ENCODE results near the gene MRPL14. TPM values are rescaled to one million over a fixed set of nuclear protein-coding genes. Genes with fewer than 3 reads are reported as not detected.

Gene MRPL14
- total RNA-seq, 2 experiments from 2014 or later: 51.3 to 87.2 TPM

GRCh38 chr6:44071670-44072451, 55.4 kb downstream of the MRPL14 start:
- intact Hi-C loops (cut with micrococcal nuclease; ENCODE audit: unreplicated experiment): loop anchor here (5.0 to 10.0 kb wide), 3 partner anchors 70 to 557 kb away; partner anchors contain the start of genes LRRC73, MAD2L1BP, POLR1C and YIPF3

GRCh38 chr6:44068607-44069296, 58.5 kb downstream of the MRPL14 start:
- no peak overlapping the region for H3K4me3 ChIP-seq (ENCODE audit: low read depth, low read length, poor library complexity, severe bottlenecking)
- no TSS peak for BruUV-seq (replicated peaks)
- TF ChIP-seq EZH2phosphoT487 (IDR thresholded peaks at IDR 0.05; ENCODE audit: borderline replicate concordance, low read depth, low read length): no peak
- no peak for TF ChIP-seq CTCF (conservative IDR thresholded peaks at IDR 0.05; ENCODE audit: low read length)
- intact Hi-C loops (cut with micrococcal nuclease; ENCODE audit: unreplicated experiment): no loop called here
- H3K9me3 ChIP-seq (ENCODE audit: low read length): no peaks in the 10 kb centered on the region
- CTCF ChIA-PET (ENCODE audit: unreplicated experiment): interaction anchor here (0.6 kb wide), 1 partner anchor 200 kb away, joined by 3 read pairs; no protein-coding TSS in a partner anchor
- no peak overlapping the region for H3K4me2 ChIP-seq (ENCODE audit: low read length)
- no peaks in the 10 kb centered on the region for H3K79me2 ChIP-seq (ENCODE audit: insufficient read depth, low read depth, low read length)
- no peak overlapping the region for H3K27ac ChIP-seq (ENCODE audit: low read depth, low read length, poor library complexity, severe bottlenecking)
- H3K9me2 ChIP-seq (ENCODE audit: insufficient read depth, low read length): no peaks in the 10 kb centered on the region
- H3K4me1 ChIP-seq (ENCODE audit: insufficient read depth, low read length, poor library complexity, severe bottlenecking): peaks cover 8% of the 10 kb centered on the region
- DNase-seq (ENCODE audit: low spot score): no peak
- H3K36me3 ChIP-seq (ENCODE audit: insufficient read depth, low read length): no peaks in the 10 kb centered on the region
- H2AFZ ChIP-seq (ENCODE audit: low read length): no peak overlapping the region
- POLR2A ChIA-PET: no interaction called here
- H4K20me1 ChIP-seq (ENCODE audit: insufficient read depth, low read length): no peaks in the 10 kb centered on the region

More at GRCh38 chr6:44071670-44072451, 55.4 kb downstream of the MRPL14 start:
- H3K4me3 ChIP-seq (ENCODE audit: low read depth, low read length, poor library complexity, severe bottlenecking): no peak overlapping the region
- no peak overlapping the region for H3K27ac ChIP-seq (ENCODE audit: low read depth, low read length, poor library complexity, severe bottlenecking)
- H4K20me1 ChIP-seq (ENCODE audit: insufficient read depth, low read length): no peaks in the 10 kb centered on the region
- ChIA-PET POLR2A (interaction anchor here (0.5 to 0.9 kb wide), 3 partner anchors 52 to 383 kb away, joined by 3 read pairs; partner anchors contain the start of genes MRPL14 and TMEM63B), CTCF (ENCODE audit: unreplicated experiment) (no interaction called here)
- peak overlapping the region; percentile 92; the same call in 1 of the 2 replicates for H3K4me2 ChIP-seq (ENCODE audit: low read length)
- H3K4me1 ChIP-seq (ENCODE audit: insufficient read depth, low read length, poor library complexity, severe bottlenecking): peaks cover 40% of the 10 kb centered on the region
- H3K36me3 ChIP-seq (ENCODE audit: insufficient read depth, low read length): no peaks in the 10 kb centered on the region
- TF ChIP-seq CTCF (conservative IDR thresholded peaks at IDR 0.05; ENCODE audit: low read length) (no peak), EZH2phosphoT487 (IDR thresholded peaks at IDR 0.05; ENCODE audit: borderline replicate concordance, low read depth, low read length) (no peak)
- H2AFZ ChIP-seq (ENCODE audit: low read length): no peak overlapping the region
- H3K79me2 ChIP-seq (ENCODE audit: insufficient read depth, low read depth, low read length): no peaks in the 10 kb centered on the region
- H3K9me2 ChIP-seq (ENCODE audit: insufficient read depth, low read length): no peaks in the 10 kb centered on the region
- BruUV-seq (replicated peaks): no TSS peak
- DNase-seq (ENCODE audit: low spot score): no peak
- H3K9me3 ChIP-seq (ENCODE audit: low read length): no peaks in the 10 kb centered on the region

Data from OCI-LY7 (cell line).